Progenitor cell of endocrine pancreas (in vitro differentiated cells): ENCODE measurements around the gene SPOCD1. TPM values are rescaled to one million over a fixed set of nuclear protein-coding genes. Genes with fewer than 3 reads are reported as not detected.

ENCODE experiments used
- DNase-seq: peaks from one replicate; pipeline ENCODE4 v3.0.0; 2021; ENCODE audit warnings: low spot score; ENCODE audit not compliant: unreplicated experiment
- H3K27ac Mint-ChIP-seq: 2 replicates; pipeline ENCODE4 v1.8.0; 2021; ENCODE audit warnings: mild to moderate bottlenecking, moderate library complexity, mixed read lengths
- H3K27me3 Mint-ChIP-seq: 2 replicates; pipeline ENCODE4 v1.8.0; 2021; ENCODE audit warnings: mixed read lengths
- H3K36me3 Mint-ChIP-seq: 2 replicates; pipeline ENCODE4 v1.8.0; 2022; ENCODE audit warnings: mixed read lengths; ENCODE audit not compliant: insufficient read depth
- H3K4me1 Mint-ChIP-seq: 2 replicates; pipeline ENCODE4 v1.8.0; 2021; ENCODE audit warnings: low read depth, mixed read lengths
- H3K4me3 Mint-ChIP-seq: 2 replicates; pipeline ENCODE4 v1.8.0; 2021; ENCODE audit warnings: low read depth, mild to moderate bottlenecking, moderate library complexity, mixed read lengths
- H3K9me3 Mint-ChIP-seq: 2 replicates; pipeline ENCODE4 v1.8.0; 2021; ENCODE audit warnings: low read depth, mixed read lengths
- total RNA-seq: library from RNA; stranded (reverse); gene quantifications from 2 replicates; pipeline ENCODE4 v1.2.1, GENCODE V29; 2021
- TF ChIP-seq, protein P1 (sequence below): fragments of 200-600 bp; sonication (generic); IDR thresholded peaks from one replicate; pipeline ENCODE4 v1.5.0; 2021; ENCODE audit warnings: antibody characterized with exemption, mild to moderate bottlenecking; ENCODE audit not compliant: unreplicated experiment

SPOCD1 gene
- total RNA-seq, 1 donor from 2014 or later, result 0.36 TPM

DNA sequence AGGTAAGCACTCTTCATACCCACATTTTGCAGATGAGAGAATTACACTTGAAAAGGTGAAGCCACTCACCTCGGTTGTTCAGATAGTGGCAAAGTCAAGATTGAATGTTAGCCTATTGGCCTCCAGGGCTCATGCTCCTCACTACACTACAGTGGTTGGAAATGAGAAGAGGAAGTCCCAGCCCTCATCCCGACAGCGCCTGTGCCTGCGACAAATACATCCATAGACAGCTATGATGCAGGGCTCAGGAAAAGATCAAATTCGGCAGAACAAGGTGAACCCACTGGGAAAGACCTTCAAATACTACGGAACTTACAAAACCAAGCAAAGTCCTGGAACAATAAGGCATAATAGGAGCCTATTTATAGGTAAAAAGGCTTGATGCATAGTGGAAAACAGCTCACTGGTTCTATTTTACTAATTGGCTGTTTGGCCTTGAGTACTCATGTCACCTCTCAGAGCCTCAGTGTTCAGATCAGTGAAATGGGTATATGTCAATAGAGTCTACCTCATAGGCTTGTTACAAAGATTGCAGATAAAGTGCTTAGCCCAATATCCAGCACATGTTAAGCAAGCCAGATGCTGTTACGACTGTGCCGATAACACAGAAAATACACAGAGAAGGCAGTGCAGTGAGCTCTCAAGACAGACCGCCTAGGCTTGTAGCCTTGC lies 3.5 kb downstream of the SPOCD1 start:
- no peak for DNase-seq
- TF ChIP-seq, protein P1, sequence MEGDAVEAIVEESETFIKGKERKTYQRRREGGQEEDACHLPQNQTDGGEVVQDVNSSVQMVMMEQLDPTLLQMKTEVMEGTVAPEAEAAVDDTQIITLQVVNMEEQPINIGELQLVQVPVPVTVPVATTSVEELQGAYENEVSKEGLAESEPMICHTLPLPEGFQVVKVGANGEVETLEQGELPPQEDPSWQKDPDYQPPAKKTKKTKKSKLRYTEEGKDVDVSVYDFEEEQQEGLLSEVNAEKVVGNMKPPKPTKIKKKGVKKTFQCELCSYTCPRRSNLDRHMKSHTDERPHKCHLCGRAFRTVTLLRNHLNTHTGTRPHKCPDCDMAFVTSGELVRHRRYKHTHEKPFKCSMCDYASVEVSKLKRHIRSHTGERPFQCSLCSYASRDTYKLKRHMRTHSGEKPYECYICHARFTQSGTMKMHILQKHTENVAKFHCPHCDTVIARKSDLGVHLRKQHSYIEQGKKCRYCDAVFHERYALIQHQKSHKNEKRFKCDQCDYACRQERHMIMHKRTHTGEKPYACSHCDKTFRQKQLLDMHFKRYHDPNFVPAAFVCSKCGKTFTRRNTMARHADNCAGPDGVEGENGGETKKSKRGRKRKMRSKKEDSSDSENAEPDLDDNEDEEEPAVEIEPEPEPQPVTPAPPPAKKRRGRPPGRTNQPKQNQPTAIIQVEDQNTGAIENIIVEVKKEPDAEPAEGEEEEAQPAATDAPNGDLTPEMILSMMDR, result no peak
- Mint-ChIP-seq H3K9me3 (no peaks in the 10 kb centered on the region), H3K4me1 (no peaks in the 10 kb centered on the region), H3K27ac (no peak overlapping the region), H3K36me3 (no peaks in the 10 kb centered on the region), H3K4me3 (no peak overlapping the region), H3K27me3 (peaks cover 5% of the 10 kb centered on the region)

GRCh38 chr1:31811605-31812004 lies 4.2 kb downstream of the SPOCD1 start:
- Mint-ChIP-seq H3K27me3 (peaks cover 5% of the 10 kb centered on the region), H3K9me3 (no peaks in the 10 kb centered on the region), H3K27ac (no peak overlapping the region), H3K36me3 (no peaks in the 10 kb centered on the region), H3K4me3 (no peak overlapping the region), H3K4me1 (no peaks in the 10 kb centered on the region)
- TF ChIP-seq, protein P1, result no peak
- DNase-seq, result no peak

DNA sequence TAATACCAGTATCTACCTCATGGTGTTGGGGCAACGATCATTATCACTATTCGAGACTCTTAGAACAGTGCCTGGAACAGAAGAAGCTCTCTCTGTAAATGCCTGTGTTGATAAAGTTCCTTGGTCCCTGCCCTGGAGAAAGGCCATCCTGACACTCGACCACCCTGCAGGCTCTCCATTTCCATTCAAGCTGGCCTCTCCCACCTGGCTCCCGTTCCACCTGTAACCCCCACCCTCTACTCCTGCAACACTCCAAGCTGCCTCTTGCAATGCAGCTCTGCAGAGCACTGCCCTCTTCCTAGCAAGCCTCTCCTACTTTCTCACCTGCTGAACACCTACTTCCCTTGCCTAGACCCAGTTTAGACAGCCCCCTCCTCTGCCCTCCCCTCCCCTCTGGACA lies 6.1 kb downstream of the SPOCD1 start:
- TF ChIP-seq, protein P1, result no peak
- H3K36me3 Mint-ChIP-seq, result no peaks in the 10 kb centered on the region
- no peaks in the 10 kb centered on the region for H3K4me1 Mint-ChIP-seq
- no peaks in the 10 kb centered on the region for H3K9me3 Mint-ChIP-seq
- no peak overlapping the region for H3K27ac Mint-ChIP-seq
- peaks cover 5% of the 10 kb centered on the region for H3K27me3 Mint-ChIP-seq
- DNase-seq, result no peak
- no peak overlapping the region for H3K4me3 Mint-ChIP-seq

DNA sequence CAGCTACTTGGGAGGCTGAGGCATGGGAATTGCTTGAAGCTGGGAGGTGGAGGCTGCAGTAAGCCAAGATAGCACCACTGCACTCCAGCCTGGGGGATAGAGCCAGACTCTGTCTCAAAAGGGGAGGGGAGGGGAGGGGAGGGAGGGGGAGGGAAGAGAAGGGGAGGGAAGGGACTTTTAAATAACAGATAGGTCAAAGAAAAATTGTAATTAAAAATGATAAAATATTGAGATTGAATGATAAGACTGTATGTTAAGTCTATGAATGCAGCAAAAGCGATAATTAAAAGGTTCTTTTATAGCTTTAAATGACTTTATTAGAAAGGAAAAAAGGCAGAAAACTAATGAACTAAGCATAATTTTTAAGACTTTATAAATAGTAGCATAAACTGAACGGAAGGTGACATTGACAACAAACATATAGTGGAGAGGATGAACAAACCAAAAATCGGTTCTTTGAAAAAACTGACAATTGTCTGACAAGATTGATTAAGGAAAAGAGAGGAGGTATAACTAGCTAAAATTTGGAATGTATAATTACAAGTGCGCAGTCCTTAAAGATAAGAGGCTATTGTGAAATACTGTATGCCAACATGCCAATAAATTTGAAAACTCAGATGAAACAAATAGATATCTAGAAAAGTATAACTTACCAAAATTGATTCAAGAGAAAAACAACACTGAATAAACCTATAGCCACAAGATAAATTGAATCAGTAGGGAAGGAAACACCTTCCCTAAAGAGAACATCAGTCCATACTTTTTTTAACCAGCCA lies 8.4 kb downstream of the SPOCD1 start:
- H3K27me3 Mint-ChIP-seq, result peaks cover 11% of the 10 kb centered on the region
- TF ChIP-seq, protein P1, result no peak
- H3K4me3 Mint-ChIP-seq, result no peak overlapping the region
- DNase-seq, result no peak
- H3K4me1 Mint-ChIP-seq, result no peaks in the 10 kb centered on the region
- H3K27ac Mint-ChIP-seq, result no peak overlapping the region
- H3K36me3 Mint-ChIP-seq, result no peaks in the 10 kb centered on the region
- H3K9me3 Mint-ChIP-seq, result no peaks in the 10 kb centered on the region

DNA sequence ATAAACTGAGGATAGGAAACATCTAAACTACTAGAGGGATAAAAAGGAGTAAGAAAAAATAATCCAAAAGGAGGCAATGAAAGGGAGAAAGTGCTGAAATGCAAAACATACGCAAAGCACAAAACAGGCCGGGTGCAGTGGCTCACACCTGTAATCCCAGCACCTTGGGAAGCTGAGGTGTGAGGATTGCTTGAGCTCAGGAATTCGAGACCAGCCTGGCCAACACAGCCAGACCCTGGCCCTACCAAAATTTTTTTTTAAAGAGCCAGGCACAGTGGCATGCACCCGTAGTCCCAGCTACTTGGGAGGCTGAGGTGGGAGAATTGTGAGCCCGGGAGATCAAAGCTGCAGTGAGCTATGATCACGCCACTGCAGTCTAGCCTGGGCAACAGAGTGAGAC lies 10.5 kb downstream of the SPOCD1 start:
- H3K4me1 Mint-ChIP-seq, result no peaks in the 10 kb centered on the region
- H3K27ac Mint-ChIP-seq, result no peak overlapping the region
- H3K4me3 Mint-ChIP-seq, result no peak overlapping the region
- TF ChIP-seq, protein P1, result no peak
- no peak for DNase-seq
- H3K36me3 Mint-ChIP-seq, result no peaks in the 10 kb centered on the region
- peaks cover 15% of the 10 kb centered on the region for H3K27me3 Mint-ChIP-seq
- H3K9me3 Mint-ChIP-seq, result no peaks in the 10 kb centered on the region
